AG09319 (cell line): ENCODE measurements around the gene TSPAN18.

Experiments used
- DNase-seq: peaks from one replicate; pipeline ENCODE4 v3.0.0-alpha.2; 2010; ENCODE audit warnings: low read depth; ENCODE audit errors: extremely low read depth
- CTCF ChIP-seq: IDR thresholded peaks from 2 replicates; pipeline ENCODE4 v1.5.1; 2011; ENCODE audit warnings: low read depth, mild to moderate bottlenecking, inconsistent platforms, low read length, moderate library complexity

The TSPAN18 gene

DNA sequence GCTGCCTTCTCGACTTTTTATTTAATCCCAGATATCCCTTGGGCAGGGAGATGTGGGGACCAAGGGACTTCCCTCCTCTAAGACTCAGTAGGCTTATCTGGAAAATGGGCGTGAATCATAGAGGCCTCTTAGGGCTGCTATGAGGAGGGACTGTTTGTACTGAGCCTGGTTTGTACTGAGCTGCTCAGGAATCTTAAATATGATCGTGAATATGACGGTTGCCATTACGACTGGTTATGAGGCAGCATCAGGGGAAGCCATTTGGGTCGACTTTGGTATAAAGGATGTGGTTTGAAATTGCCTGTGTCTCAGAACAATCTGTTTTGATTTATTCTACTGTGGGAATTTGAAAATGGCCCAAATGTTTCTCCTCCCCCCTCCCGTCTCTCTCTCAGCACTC is 20.6 kb downstream of the TSPAN18 start:
- TF ChIP-seq CTCF = no peak
- peak; percentile 61 for DNase-seq

GRCh38 chr11:44747836-44748235 is 21.1 kb downstream of the TSPAN18 start:
- no peak for TF ChIP-seq CTCF
- DNase-seq = no peak

DNA sequence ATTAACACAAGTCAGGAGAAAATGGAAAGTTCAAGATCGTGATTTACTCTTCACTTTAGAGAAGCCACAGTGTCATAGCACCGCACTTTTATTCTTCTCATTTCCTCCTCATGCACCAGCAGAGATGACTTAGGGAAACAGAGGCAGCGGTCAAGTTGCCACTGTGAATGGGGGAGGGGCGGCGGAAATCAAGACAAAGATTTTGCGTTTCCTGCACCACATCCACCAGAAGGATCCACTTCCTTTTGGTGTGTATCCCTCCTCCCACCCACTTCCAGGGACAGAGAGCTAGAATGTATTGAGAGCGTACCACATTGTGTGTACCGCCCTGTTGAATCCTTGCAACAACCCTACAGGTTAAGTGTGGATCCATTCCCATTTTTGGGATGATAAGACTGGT is 21.8 kb downstream of the TSPAN18 start:
- TF ChIP-seq CTCF = no peak
- no peak for DNase-seq

- peak; percentile 32 for DNase-seq
- TF ChIP-seq CTCF = no peak
These were observed 22.4 kb downstream of the TSPAN18 start for GRCh38 chr11:44749189-44749588.

DNA sequence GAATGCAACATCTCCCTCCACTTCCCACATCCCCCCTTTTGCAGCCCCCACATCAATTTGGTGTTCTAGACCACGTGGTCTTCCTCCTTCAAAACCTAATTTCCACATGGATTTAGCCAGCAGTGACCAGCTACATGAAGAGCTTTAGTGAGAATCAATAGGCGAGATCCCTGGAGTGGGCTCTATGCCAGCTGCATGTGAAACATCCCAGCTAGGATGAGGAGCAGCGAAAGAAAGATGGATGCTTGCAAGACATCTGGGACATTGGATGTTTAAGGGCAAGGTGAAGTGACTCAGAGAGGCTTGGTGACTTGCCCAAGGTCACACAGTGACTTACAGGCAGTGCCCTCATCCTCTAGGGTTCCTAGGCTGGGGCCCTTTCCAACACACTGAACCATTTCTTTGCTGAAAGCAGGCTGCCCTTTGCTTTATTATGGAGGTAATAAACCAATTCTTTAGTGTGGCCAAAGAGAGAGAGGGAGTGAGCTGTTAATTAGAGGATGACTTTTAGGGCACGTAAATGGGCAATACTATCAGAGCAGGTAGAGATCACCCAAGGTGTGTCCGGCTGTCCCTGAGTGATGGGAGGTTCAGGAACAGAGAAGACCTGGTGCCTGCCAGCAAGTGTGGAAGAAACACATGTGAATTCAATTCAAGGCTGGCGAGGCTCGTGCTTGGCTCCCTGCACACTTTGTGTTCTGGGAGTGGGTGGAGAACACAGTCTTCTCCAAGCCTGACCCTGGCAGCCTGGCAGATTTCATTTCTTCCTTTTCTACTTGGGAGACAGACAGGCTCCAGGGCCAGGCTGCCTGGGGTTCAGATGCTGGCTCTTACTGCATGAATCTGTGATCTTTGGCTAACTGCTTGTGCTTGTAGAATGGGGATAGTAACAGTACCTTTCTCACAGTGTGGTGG is 24.0 kb downstream of the TSPAN18 start:
- no peak for TF ChIP-seq CTCF
- no peak for DNase-seq

DNA sequence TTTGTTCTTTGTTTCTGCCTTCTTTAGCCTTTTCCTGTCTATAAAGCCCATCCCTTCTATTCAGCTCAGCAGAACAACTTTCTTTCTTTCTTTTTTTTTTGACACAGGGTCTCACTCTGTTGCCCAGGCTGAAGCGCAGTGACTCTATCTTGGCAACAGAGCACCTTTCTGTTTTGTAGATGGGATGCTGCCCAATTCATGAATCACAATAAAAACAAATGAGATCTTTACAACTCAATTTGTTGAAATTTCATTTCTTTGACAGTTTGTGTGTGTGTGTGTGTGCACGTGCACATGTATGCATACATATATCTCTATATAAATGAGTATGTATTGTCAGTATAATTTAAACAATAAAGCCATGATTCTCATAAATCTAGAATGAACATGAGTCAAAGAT is 25.5 kb downstream of the TSPAN18 start:
- TF ChIP-seq CTCF = no peak
- DNase-seq = no peak

- DNase-seq = no peak
- TF ChIP-seq CTCF = no peak
These were observed 26.0 kb downstream of the TSPAN18 start for GRCh38 chr11:44752713-44753112.
